DLD1 (cell line): Measurements from ENCODE around the gene PACSIN2.

ENCODE experiments used
- in situ Hi-C: cut with HindIII; loops from 2 replicates; pipeline ENCODE4 v1.10.0; 2017; ENCODE audit warnings: low sequenced_read_pairs

PACSIN2 gene

DNA sequence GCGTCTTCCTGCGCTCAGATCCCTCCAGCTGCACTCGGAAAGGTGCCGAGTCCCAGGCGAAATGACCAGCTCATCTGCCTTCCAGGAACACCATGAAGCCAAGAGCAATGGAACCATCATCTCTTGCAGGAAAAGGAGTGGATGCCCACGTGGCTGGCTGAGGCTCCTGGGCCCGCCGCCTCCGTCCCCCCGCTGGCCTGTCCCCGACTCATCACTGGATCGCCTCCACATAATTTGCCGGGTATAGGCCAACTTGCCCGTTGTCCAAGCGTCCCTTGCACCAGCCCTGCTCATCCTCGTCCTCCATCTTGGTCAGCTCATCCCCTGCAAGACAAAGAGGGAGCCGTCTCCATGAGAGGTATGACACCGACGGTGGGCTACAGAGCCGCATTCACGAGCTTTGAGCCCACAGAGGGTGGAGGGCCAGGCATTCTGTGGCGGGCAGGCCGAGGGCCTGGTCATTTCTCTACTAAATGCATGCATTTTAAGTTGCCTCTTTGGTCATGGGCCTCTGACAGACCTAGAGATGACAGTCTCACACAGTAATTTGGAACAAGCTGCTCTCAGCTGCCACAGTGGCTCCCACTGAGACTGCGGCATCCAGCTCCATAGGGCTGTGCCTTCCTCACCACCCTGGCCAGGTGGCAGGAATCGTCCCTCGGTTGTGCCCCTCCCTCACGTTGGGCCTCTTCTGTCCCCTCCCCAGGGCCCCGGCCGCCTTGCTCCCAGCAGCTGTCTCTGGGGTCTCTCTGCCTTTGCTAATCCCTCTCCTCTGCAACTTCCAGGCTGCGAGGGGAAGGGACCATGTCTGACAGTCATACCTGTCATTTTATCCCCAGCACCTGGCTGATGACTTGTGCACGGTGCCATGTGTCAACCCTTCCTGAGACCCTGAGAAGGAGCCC, 143.6 kb downstream of the PACSIN2 start:
- in situ Hi-C loops: no loop called here

DNA sequence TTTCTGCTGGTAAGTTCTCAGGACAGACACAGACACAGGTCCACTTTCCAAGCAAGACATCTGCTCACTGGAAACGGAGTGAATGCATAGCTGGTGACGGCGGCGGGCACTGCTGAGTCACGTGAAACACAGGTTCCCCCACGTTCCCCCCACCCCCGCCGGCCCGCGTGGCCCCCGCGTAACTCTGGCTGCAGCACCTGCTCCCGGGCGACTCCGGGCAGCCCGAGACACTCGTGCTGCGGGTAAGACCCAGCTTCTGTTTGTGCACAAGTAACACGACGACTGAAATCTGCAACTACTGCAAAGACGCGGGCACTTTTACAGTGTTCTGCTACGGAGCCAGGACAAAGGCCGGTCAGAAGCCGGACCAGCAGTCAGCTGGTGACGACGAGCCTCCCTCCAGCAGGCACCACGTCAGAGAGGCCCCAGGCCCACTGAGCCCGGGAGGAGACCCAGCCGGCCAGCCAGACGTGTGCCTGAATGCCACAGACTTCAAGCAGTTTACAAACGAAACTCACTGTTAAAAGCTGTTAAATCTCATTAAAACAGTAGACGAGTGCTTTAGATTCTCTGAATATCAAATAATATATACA, 145.0 kb downstream of the PACSIN2 start:
- in situ Hi-C loops: no loop called here

DNA sequence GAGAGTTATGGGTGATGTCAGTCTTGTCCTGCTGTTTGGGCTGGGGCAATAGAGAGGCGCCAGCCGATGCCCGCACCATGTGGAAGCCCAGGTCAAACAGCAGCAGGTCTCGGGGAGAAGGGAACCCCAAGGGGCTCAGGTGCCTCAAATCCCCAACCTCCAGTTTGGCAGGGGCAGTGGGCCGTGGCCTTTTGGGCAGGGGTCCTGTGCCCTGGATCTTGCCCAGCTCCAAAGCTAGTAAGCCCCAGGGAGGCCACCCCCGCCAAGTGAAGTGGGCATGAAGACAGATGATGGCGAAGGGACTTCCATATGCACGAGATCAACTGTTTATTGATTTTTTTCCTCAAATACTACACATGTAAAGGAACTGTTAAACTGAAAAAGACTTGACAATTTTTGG, 145.5 kb downstream of the PACSIN2 start:
- in situ Hi-C loops: no loop called here

DNA sequence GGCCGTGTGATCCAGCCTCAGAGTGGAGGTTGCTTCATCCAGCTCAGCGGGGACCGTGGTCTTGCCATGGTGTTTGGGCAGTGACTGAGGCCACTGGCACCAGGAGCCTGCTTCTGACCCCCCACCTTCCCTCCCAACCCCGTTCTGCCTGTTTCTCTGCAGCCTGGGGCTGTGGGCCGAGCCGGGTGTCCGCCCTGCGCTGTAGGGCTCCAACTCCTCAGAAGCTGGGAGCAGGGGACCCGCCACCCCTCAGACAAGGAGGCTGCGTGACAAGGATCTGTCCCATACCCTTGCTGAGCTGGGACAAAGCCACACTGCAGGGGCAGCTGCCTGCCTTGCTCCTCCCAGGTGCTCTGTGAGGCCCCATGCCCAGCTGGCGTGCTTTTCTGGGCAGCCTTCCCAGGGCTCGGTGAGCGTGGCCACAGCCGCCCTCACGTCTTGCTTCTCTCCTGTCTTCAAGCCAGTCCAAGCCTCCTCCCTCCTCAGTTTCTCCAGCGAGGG, 146.1 kb downstream of the PACSIN2 start:
- in situ Hi-C loops: no loop called here

DNA sequence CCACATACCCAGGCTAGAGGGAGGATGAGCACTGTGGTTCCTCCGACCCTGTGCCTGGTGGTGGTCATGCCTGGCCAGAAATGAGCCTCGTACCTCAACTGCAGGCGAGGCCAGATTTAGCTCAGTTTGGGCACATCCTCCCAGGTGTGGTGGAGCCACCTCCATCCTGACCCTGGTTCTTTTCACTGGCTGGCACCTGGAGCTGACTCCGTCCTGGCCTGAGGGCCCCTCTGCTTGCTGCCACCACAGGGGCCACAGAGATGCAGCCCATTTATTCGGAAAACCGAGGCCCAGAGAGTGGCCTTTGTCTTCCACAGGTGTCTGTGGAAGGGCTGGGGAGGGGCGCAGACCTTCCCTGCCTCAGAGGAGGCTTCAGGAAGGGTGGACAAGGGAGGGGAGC, 148.8 kb downstream of the PACSIN2 start:
- in situ Hi-C loops: no loop called here

DNA sequence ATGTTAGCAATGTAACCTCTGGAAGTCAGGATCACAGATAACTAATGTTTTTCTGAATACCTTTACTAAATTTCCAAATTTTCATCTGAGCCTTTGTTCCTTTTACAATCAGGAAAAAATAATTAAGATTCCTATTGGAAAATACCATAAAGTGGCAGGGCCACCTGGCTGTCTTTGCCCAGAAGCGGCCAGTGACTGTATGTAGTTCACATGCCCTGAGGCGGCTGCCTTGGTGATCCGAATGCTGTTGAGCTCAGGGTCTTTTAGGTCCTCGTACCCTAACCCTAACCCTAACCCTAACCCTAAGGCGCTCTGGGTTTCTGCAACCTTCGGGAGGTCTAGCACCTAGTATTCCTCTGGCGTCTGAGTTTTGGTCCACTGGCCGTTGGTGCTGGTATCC, 149.4 kb downstream of the PACSIN2 start:
- in situ Hi-C loops: no loop called here

DNA sequence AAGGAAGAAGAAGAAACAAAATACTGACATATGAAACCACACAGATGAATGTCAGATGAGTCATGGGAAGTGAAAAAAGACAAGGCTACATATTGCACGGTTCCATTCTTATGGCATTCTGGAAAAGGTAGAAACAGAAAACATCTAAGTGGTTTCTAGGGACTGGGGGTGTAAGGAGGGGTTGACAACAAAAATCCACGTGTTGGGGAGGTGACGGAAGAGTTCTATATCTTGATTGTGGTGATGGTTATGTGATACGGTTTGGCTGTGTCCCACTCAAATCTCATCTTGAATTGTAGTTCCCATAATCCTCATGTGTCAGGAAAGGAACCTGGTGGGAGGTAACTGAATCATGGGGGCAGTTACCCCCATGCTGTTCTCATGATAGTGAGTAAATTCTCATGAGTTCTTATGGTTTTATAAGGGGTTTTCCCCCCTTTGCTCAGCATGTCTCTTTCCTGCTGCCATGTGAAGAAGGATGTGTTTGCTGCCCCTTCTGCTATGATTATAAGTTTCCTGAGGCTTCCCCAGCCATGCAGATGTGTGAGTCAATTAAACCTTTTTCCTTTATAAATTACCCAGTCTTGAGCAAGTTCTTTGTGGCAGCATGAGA, 151.5 kb downstream of the PACSIN2 start:
- in situ Hi-C loops: no loop called here

DNA sequence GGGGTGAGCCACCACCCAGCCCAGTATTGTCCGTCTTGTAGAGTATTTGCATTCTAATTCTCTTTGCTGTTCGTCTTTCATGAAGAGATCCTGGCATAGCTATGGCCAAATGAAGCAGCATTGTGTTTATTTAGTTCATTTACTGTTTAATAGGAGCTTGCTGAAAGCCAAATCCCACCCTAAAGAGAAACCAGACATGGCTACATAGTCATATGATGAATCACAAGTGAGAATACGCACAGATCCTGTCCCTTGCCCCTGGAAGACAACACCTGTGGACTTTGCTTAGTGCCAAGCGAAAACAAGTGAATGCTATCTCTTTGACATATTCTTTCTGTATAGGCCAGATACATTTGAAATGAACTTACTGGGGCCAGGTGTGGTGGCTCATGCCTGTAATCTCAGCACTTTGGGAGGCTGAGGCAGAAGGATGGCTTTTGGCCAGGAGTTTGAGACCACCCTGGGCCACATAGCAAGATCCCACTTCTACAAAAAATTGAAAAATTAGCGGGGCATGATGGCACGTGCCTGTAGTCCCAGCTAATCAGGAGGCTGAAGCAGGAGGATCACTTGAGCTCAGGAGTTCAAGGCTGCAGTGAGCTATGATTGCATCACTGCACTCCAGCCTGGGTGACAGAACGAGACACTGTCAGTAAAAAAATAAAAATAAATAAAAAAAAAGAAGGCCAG, 152.8 kb downstream of the PACSIN2 start:
- in situ Hi-C loops: no loop called here

DNA sequence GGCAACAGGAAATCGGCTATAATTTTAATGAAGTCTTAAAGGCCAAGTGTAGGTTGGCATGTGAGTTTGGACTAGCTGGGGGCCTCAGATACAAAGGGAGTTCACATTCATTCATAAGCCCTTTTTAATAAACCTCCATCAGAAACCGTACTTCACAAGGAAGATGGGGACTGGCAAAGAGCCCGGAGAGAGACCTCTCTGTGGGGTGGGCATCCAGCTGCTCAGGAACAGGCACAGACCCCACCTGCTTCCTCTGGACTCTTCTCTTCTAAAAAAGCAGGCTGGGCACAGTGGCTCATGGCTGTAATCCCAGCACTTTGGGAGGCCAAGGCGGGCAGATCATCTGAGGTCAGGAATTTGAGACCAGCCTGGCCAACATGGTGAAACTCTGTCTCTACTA, 154.0 kb downstream of the PACSIN2 start:
- in situ Hi-C loops: no loop called here

DNA sequence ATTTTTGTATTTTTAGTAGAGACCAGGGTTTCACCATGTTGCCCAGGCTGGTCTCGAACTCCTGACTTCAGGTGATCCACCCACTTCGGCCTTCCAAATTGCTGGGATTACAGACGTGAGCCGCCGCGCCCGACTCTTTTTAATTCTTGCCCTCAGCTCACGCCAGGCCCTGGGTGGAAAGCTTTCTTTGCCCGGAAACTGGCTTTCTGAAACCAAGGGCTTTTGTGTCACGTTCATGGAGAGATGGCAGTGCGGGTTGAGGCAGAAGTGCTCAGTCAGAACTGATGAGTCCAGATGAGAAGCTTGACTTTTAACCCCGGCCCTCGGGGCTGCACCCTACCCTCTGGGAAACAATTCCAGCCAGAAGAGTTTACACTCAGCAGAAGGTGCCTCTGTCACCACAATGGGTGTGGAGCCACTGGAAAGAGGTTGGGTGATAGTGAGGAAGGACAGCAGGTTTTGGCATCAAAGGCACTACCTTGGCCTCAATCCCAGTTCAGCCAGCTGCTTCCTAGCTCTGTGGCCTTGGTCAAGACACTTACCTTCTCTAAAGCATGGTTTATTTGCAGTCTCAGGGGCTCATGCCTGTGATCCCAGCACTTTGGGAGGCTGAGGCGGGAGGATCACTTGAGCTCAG, 157.0 kb downstream of the PACSIN2 start:
- in situ Hi-C loops: no loop called here

DNA sequence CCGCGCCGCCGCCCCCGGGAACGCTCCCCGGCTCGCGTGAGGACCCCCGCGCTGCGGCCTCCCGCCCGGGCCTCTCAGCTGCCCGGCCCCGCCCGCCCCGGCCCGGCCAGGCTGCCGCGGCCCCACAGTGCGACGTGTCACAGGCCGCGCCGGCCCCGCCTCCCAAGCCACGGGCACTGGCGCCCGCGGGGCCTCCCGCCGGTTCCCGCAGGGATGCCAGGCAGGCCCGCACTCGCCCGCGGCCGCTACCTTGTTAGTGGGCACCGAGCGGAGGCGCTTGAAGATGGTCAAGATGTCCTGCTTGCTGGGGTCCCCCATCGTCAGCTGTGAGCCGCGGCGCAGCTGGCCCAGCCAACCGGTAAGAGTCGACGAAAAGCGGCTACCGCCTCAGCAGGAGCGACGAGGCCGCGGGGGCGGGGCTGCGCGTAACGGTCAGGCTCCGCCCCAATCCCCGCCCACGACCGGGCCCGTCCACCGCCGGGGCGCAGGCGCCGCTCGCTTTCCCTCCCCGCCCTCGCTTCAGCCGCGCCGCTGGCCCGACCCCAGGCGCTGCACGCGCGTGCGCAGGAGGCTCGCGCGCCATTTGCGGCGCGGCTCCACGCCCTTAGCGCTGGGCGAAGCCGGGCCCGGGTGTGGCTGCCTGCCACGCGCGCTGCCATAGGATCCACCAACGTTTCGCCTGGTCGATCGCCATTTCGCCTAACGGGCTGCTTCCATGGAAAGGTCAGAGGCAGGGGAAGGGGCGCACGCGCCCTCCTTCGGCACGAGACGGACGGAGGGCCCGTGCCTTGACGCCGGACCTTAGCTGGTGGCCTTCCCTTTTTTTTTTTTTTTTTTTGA, 157.9 kb downstream of the PACSIN2 start, which contains the start of gene ARFGAP3:
ARFGAP3 (minus strand) TSS at position 409 of the 840 bp plus-strand sequence; CDS start at position 318, 91 bp downstream.
- in situ Hi-C loops: no loop called here

DNA sequence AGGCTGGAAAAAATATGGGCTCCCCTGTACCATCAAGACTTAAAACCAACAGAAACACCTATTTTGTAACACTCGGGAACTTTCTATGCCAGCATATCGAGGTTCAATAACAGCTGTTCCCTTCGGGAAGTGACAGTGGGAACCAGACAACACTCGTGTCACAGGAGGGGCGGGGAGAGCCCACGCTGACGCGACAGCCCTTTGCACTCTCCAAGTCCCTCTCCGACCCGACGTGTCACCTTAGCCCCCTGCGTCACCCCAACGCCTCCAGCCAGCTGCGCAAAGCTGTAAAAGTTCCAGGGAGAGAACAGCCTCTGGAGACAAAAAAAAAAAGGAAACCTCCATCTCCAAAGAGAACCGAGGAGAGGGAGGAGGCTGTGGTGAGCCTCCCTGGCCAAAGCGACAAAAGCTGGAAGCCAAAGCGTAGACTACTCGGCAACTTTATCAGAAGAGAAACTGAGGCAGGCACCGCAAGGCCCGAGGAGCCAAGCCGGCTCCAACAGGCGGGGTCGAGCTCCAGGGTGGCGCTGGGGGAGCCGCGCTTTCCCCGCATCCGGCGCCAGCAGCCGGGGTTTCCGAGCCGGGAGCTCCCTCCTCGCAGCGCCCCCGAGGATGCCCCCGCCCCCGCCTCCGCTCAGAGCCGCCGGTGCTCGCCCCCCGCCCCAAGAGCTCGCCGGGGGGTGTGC, 158.6 kb downstream of the PACSIN2 start:
- in situ Hi-C loops: no loop called here

DNA sequence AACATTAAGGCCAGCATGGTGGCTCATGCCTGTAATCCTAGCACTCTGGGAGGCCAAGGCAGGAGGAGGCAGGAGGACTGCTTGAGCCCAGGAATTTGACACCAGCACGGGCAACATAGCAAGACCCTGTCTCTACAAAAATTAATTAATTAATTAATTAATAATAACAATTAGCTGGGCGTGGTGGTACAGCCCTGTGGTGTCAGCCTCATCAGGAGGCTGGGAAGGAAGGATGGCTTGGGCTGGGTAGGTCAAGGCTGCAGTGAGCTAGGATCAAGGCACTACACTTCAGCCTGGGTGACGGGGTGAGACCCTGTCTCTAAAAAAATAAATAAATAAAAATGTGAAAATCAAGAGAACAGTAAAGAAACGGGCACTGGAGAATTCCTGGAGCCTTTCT, 159.2 kb downstream of the PACSIN2 start:
- in situ Hi-C loops: no loop called here

DNA sequence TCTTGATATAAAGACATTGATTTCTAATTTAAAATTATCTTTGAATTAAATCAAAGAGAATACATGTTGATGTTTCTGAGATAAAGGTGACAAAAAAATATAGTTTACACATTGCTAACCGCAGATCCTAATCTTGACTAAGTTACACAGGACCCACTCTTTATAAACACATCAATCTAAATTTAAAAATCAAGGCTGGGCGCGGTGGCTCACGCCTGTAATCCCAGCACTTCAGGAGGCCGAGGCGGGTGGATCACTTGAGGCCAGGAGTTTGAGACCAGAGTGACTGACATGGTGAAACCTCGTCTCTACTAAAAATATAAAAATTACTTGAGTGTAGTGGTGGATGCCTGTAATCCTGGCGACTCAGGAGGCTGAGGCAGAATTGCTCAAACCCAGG, 159.7 kb downstream of the PACSIN2 start:
- in situ Hi-C loops: no loop called here

DNA sequence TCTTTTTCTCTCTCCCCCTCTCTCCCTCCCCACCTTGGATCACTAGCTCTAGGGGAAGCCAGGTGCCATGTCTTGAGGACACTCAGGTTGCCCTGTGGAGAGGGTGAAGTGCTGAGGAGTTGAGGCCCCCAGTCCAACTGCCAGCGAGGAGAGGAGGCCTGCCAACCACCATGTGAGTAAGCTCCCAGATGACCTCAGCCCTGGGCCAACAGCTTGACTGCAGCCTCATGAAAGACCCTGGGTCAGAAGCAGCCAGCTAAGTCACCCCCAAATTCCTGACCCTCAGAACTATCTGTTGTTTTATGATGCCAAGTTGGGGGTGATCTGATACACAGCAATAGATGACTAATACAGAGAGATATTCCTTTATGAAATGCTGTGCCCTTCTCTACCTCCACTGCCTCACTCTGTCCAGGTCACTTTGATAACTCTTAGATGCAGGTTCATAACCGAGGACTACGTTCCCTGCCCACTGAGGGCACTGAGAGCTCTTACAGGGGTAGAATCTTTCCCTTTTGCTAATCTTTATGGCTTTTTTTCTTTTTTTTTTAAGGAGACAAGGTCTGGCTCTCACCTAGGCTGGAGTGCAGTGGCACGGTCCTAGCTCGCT, 165.9 kb downstream of the PACSIN2 start:
- in situ Hi-C loops: no loop called here

DNA sequence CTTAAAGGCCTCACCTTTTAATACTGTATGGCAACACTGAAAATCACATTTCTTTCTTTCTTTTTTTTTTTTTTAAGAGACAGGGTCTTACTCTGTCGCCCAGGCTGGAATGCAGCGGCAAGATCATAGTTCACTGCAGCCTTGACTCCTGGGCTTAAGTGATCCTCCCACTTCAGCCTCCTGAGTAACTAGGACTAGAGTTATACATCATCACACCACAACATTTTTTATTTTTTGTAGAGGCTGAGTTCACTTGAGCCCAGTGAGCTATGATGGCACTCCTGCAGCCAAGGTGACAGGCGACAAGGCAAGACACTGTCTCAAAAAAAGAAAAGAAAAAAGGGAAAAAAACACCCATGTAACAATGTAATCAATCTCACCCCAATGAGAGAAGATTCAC, 167.8 kb downstream of the PACSIN2 start:
- in situ Hi-C loops: no loop called here

DNA sequence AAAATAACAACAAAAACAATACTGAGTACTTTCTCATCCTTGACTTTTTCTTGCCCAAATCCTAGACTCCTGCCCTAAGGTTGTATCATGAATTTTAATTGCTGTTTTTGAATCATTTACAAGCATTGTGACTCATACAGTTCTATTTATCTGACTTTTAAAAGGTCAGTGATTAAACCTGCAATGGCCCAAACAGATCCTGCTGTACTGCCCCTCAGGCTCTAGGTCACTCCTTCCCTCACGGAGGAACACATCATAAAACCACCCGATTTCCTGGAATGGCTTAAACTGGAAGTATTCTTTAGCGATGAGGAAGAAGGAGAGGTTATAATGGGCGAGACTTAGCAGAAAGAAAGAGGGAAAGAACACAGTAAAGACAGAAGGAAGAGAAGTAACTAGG, 170.2 kb downstream of the PACSIN2 start:
- in situ Hi-C loops: no loop called here

DNA sequence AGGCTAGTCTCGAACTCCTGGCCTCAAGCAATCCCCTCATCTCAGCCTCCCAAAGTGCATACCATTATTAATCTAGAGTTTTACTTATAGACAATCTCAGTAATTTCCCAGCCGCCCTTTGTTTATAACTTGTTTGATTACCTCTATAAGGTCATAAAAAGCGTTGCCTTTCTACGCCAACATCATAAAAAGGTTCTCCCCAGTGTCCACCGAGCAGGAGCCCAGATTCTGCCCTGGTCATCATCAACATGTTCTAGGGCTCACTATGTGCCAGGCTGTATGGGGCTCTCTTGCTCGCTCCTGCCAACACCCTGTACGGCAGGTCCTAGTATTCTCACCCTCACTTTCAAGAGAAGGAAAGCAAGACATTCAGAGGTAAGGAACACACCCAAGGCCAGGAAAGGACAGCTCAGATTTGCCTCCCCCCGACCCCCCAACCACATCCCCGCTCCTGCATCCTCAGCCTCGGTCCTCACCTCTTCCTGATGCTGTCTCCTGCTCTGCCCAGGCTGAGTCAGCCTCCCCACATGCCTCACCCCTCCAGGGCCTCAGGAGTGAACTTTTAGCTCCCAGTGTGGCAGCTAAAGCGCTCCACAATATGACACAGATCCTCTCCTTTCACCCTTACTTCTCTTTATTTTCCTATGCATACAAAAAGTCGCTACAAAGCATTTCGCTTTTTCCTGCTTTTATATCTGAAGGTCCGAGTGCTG, 172.1 kb downstream of the PACSIN2 start:
- in situ Hi-C loops: no loop called here
